ENCODE results near the gene CRYGC.

GRCh38 chr2:208172125-208172524 is 42.5 kb upstream of the CRYGC start:
- TF ChIP-seq CTCF (IDR thresholded peaks at IDR 0.05) (no peak), EZH2 (IDR thresholded peaks at IDR 0.05; ENCODE audit: borderline replicate concordance, insufficient read depth, low read depth, low read length, poor library complexity, severe bottlenecking) (no peak)
